Activated T-cell treated with anti-CD3 and anti-CD28 coated beads for 4 hours (primary cell): Measurements from ENCODE around the gene RHPN2.
"Not testable (repeated sequence)": the region's sequence is repeated elsewhere in the genome, so short reads cannot be mapped to it uniquely, and the experiment has no call there.

ENCODE experiments used
- DNase-seq: peaks from one replicate; pipeline ENCODE4 v3.0.0-alpha.2; 2020

The RHPN2 gene

DNA sequence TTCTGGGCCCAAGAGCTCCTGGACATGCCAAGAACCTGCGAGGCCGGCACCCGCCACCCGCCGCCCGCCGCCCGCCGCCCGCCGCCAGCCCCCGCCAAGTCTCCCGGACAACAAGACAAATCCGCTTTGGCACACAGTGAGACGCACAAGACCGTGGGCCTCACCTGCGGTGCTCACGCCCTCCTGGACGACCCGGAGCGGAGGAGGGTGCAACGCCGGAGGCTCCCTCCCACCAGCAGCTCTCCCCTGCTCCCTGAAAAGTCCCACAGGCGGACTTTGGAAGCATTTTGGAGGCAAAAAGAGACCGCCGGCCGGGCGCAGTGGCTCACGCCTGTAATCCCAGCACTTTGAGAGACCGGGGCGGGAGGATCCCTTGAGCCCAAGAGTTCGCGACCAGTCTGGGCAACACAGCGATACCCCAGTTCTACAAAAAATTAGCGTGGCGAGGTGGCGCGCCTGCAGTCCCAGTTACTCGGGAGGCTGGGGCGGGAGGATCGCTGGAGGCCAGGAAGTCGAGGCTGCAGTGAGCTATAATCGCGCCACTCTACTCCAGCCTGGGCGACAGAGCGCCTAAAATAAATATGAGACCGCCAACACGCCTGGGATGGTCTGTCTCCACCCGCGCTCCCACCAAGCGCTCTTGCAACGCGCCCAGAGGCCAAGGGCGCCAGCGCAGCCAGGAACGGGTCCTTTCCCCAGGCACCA lies 783 bp downstream of the RHPN2 start:
- no peak for DNase-seq

DNA sequence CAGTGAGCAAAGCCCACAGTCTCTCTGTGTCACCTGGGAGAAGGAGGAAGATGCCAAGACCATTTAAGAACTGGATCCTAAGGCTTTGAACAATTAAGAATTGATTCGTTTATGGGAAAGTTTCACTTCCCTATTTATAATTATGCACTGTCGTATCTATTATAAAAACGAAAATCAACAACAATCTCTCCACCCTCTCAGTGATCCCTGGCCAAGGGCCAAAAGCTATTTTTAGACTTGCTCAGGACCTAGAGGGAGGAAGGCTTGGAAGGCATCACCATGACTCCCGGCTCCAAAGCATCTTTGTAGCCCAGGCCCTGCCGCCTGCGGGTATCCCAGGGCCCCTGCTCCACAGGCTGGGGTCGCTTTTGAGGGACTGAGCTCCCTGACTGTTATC lies 1.3 kb downstream of the RHPN2 start:
- DNase-seq: no peak

DNA sequence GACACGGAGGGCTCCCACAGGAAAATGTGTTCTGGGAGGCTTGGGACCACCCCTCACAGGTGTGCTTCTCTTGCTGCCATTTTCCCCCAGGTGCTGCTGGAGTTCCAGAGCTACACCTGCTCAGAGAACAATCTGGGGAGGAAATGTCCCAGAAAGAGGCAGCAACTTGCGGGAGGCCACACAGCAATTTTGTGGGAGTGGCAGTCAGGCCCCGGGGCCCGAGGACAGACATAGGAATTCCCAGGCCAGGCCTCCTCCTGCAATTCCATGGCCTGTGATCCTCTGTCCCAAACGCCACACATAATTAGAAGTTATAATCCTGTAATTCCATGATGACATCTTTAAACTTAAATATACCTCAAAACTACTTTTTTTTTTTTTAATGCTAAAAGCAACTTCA lies 1.8 kb downstream of the RHPN2 start:
- no peak for DNase-seq

DNA sequence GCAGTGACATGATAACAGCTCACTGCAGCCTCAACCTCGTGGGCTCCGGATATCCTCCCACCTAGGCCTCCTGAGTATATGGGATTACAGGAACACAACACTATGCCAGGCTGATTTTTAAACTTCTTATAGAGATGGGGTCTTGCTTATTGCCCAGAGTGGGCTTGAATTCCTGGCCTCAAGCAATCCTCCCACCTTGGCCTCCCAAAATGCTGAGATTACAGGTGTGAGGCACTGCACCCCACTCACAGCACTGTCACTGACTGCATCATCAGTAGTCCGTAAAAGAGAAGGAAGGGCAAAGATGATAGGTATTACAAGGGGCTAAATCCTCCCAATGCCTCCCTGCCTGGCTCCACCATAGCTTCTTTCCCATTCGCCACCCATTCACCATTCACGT lies 4.1 kb downstream of the RHPN2 start:
- no peak for DNase-seq

DNA sequence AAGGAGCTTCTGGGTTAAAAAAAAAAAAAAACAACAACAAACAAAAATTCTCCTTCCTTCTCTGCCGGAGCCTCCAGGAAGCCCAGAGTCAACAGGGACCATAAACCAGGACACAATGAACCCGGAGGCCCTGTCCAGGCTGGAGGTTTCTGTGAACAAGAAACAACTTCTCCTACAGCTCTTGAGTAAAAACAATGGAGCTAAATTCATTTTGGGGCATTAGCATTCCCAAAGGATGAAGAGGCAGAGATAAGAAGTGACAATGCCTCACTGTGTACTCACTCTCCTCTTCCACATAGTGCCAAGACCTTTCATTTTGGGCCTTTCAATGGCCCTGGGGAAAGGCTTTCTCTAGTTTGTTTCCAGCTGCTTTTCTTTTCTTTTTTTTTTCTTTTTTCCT lies 9.0 kb downstream of the RHPN2 start:
- DNase-seq: no peak

DNA sequence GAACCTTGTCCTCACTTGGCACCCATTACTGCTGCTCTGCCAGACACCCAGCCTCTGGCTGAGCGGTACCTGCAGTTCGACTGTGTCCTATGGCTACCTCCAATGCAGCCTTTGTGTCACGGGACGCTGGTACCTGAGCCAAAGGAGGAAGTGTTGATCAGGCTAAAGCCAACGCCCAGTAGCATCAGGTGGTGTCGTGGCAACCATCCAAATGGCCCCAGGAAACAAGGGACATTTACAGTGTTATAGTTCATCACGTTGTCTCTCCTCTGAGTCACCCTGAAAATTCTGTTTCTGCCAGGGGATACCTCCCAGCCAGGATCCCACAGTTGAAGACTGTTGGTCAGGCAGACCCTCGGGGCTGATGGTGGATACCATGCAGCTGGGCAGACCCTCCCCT lies 10.1 kb downstream of the RHPN2 start:
- no peak for DNase-seq

DNA sequence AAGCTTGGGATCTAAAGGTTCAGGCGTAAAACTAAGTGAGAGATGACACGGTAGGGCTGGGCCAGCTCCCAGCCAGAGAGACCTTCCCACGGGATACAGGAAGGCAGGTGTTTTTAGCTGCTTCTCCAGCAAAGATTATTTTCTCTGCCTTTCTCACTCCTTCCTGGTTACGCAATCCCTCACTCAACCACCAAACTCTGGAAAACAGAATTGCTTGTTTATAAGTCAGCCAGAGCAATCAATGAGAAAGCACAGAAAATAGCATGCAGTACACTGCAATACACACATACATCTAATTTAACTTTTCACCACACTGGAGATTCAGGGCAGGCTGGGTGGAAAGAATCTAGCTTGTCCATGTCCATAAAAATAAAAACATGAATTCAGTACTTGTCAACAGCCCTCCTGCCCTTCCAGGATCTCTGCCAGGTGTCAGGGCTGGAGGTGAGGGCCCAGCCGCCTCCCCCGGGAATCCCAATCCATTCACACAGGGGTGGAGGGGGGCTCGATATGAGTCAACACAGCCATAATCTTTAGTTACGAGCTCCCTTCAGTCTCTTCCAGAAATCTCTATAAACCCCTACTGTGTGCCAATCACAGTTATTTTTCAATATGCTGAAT lies 12.2 kb downstream of the RHPN2 start:
- DNase-seq: no peak

DNA sequence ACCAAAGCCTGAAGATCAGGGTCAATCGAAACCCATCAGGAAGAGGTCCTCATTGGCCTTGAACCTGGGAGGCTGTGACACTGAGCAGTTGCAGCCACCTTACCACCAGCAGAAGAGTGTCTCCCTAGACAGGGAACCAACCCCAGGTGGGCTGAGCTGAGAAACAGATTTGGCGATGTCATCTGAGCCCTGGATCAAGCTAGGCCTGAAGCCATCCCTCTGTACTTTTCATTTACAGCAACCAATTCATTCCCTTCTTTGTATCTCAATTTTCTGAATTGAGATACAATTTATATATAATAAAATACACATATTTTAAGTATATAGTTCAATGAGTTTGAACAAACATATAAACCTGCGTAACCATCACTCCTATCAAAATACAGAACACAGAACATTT lies 14.6 kb downstream of the RHPN2 start:
- no peak for DNase-seq

DNA sequence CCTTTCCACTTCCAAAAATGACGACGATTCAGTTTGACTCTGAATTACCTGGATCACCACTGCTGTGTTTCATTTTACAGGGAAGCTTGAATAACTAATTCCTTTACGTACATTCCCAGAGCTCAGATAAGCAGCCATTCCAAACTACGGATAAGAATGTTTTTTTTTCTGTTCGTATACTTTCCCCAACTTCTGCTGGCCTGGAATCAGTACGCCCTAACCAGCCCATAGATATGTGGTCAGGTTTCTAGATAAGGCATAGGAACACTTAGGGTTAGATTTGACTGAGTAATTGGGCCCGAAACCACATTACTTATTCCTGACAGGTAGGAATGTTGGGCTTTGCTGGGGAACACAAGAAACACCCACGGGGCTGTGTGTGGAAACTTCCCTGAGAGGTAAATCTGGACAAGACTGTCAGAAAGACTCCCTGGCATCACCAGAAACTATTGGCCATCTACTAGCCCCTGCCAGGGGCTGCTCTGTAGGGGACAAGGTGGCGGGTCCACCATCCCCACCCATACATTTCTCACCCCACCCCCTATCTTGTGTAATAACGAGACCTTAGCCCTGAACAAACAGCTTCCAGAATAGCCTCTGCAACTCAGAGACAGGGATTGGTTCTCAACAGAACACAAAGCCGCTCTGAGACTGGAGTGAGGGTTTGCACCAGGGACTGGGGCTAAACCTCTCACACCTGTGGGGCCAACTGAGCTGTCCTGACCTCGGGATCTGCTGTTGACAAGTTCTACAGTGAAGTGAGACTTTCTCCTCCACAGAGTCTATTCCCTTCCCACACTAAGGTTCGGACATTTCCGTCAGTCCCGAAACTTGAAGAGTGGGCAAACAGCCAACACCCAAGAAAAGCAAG lies 15.6 kb downstream of the RHPN2 start:
- DNase-seq: no peak

DNA sequence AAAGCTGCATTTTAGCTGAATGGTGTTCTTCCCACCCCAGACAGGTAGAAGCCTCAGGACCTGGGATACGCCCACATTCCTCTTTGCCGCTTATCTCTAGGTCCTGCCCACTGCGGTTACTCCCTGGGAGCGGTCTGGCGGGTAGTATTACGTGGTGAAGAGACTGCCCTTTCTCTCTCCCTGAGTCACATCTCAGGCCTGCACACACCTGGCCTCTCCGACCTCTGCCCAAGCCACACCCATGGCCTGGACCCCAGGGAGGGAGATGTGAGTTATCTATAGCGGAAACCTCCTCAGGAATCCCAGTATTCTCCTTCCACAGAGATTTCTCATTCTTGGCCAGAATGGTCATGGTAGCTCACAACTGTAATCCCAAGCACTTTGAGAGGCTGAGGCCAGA lies 17.3 kb downstream of the RHPN2 start:
- no peak for DNase-seq

DNA sequence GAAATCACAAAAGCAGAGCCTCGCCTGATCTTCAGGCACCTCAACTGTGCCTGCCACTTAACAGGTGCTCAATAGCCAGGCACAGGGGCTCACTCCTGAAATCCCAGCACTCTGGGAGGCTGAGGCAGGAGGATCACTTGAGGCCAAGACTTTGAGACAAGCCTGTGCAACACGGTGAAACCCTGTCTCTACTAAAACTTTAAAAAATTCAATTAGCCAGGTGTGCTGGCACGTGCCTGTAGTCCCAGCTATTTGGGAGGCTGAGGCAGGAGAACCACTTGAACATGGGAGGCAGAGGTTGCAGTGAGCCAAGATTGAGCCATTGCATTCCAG lies 22.9 kb downstream of the RHPN2 start:
- not testable (repeated sequence) for DNase-seq

DNA sequence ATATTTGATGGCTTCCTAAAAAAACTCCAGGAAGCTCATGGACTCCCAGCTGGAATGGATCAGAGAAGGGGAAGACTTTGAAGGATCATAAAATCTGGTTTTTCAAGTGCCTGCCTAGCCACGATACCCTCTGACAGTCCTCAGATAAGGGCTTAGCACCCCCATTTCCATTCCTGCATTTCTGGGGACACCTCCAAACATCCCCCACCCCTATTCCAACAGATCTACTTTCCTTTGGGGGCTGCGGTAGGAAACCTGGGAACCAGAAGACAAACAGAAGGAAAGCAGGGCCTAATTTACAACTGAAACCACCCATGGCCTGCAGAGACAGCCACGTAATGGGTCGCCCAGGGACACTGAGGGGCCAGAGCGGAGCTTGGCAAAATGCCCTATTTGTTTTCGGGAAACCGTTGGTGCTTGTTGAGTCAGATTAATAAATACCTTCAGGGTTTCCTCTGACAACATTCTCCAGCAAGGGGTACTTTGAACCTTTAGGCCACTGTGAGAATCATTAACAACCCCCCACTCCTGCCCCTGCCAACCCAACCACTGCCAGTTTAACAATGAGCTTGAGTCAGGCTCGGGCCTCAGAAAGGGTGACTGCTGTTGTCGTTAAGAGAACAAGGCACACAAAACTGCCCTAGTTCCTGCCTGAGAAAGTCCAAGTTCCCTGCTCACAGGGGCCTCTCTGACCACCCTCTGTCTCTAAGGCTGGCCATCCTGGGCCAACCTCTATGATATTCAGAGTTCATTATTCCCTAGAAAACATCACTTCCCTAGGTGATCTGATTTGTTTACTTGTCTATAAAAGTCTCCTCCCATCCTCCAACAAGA lies 23.5 kb downstream of the RHPN2 start:
- DNase-seq: no peak

DNA sequence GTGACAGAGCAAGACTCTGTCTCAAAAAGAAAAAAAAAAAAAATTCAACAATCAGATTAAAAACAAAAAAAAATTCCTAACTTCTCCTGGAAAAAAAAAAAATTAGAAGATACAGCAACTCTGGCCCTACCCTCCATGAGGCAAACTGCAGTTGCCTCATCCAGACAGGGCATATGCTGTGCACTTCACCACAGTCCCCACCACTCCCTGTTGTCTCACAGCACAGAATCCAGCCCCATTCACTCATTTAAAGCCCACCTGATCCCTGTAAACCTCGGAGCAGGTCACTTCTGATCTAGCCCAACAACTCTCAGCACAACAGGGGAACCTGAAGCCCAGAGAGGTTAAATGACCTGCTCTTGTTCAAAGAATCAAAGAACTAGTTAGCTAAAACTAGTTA lies 24.9 kb downstream of the RHPN2 start:
- no peak for DNase-seq

DNA sequence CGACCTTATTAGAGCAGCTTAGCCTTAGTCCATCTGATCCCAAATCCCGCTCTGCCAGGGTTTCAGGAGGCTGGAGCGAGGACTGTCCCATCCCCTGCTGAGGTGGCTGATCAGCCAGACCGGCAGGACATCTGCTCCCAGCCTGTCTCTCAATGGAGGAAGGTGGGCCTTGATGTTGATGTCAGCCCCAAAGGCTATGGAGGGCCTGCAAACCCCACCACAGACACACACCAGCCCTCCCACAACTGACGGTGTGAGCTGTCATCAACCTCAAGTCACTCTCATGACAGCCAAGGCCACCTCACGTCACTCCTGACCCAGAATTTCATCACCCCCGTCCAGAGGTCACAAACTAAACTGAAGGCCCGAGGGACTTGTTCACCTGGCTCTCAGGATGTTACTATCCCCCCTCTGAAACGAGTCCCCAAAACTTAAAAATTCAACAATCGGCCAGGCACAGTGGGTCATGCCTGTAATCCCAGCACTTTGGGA lies 25.5 kb downstream of the RHPN2 start:
- DNase-seq: no peak

DNA sequence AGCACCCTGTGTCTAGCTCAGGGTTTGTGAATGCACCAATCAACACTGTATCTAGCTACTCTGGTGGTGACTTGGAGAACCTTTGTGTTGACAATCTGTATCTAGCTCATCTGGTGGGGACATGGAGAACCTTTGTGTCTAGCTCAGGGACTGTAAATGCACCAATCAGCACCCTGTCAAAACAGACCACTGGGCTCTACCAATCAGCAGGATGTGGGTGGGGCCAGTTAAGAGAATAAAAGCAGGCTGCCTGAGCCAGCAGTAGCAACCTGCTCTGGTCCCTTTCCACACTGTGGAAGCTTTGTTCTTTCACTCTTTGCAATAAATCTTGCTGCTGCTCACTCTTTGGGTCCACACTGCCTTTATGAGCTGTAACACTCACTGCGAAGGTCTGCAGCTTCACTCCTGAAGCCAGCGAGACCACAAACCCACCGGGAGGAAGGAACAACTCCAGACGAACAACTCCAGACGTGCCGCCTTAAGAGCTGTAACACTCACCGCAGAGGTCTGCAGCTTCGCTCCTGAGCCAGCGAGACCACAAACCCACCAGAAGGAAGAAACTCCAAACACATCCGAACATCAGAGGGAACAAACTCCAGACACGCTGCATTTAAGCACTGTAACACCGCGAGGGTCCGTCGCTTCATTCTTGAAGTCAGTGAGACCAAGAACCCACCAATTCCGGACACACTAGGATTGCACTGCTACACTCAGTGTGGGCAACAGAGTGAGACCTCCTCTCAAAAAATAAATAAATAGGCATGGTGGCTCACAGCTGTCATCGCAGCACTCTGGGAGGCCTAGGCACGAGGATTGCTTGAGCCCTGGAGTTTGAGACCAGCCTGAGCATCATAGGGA lies 27.3 kb downstream of the RHPN2 start:
- DNase-seq: not testable (repeated sequence)

DNA sequence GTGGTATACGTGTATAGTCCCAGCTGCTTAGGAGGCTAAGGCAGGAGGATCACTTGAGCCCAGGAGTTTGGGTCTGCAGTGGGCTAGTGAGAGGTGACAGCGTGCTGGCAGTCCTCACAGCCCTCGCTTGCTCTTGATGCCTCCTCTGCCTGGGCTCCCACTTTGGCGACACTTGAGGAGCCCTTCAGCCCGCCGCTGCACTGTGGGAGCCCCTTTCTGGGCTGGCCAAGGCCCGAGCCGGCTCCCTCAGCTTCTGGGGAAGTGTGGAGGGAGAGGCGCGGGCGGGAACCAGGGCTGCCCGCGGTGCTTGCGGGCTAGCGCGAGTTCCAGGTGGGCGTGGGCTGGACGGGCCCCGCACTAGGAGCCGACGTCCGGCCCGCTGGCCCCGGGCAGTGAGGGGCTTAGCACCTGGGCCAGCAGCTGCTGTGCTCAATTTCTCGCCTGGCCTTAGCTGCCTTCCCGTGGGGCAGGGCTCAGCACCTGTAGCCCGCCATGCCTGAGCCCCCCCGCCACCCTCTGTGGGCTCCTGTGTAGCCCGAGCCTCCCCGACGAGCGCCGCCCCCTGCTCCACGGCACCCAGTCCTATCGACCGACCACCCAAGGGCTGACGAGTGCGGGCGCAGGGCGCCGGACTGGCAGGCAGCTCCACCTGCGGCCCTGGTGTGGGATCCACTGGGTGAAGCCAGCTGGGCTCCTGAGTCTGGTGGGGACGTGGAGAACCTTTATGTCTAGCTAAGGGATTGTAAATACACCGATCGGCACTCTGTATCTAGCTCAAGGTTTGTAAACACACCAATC lies 28.1 kb downstream of the RHPN2 start:
- not testable (repeated sequence) for DNase-seq

DNA sequence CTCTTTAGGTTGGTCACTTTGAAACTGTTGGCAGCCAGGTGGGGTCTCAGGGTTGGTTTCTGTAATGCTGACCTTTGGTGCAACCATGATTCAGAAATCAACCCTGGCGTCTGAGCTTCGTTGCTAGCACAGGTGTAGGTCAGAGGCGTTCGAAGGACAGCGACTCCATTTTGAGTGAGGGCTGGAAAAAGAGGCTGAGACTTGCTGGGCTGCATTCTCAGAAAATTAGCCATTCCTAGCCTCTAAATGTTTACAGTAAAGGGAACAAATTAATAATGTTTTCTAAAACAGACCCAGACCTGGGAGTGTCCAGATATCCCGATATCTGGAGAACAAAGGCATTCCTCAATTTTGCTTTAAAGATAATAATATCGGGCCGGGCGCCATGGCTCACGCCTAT lies 29.2 kb downstream of the RHPN2 start:
- no peak for DNase-seq

DNA sequence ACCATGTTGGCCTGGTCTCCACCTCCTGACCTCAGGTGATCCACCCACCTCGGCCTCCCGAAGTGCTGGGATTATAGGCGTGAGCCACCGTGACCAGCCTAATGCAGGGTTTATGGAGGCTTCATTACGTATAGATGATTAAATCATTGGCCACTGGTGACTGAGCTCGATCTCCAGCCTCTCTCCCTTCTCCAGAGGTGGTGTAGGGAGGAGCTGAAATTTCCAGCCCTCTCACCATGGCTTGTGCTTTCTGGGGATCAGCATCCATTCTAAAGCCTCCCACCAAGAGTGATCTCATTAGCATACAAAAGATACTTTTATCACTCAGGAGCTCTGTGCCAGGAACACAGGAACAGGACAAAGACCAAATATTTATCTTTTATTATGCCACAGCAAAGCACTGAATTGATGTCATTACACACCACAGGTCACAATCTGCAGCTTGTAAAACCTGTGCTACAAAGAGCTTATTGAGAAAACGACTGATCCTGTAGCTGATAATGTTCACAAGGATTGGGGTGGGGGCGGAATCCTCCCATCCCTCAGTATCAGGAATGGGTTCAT lies 32.4 kb downstream of the RHPN2 start:
- DNase-seq: no peak

DNA sequence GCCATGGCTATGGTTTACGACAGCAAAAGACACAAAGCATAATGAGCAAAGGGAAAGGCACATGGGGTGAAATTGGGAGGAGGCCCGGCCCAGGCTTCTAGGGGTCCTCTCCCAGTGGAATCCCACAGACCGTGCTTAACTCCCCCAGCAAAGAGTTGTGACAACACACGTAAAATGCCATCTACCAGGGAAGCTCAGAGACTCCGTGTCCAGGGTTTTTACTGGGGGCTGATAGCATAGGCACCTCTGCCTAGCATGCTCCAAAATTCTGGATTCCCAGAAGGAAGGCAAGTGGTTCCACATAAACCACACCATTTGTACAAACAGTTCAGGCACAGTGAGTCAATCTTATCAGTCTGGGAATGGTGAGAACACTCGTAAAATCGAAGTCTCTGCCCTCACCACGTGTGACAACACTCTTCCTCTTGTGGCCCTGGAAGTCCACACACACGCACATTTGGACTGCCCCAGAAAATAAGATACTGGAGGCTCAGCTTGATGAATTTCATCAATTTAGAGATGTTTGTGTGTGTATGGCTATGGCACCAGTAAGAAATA lies 34.9 kb downstream of the RHPN2 start:
- no peak for DNase-seq

DNA sequence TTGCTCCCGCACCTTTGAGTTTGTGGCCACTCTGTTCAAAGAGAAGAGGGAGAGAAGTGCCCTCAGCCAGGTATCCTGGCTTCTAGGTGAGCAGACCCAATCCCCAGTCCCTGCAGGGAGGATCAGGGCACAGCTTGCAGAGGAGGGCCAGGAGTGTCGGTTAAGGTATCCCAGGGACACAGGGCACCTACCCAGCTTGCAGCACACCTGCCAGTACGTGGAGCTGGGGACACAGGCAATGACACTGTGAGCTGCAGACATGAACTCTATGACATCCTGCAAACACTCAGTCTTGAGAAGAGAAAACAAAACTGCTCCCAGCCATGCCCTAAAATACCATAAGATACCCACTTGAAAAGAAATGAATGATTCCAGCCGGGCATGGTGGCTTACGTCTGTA lies 38.1 kb downstream of the RHPN2 start:
- not testable (repeated sequence) for DNase-seq
